H1 (cell line): ENCODE results near the gene TSPAN17. TPM values are rescaled to one million over a fixed set of nuclear protein-coding genes. Genes with fewer than 3 reads are reported as not detected.

Experiments
- CTCF ChIA-PET: fragments of 300-600 bp; sonication (Branson Sonifier 250); formaldehyde crosslinking; loops from one replicate; lab custom pipeline; 2021; ENCODE audit not compliant: partially characterized antibody; lab: Charles Lee
- POLR2A ChIA-PET: fragments of 300-600 bp; sonication (Branson Sonifier 250); formaldehyde crosslinking; loops from one replicate; lab custom pipeline; 2021; ENCODE audit warnings: inconsistent platforms; ENCODE audit not compliant: partially characterized antibody; lab: Charles Lee
- DNase-seq, 2 experiments: peaks; one replicate each; pipeline versions ENCODE4 v3.0.0 to v3.0.0-alpha.2; 2010 to 2022; ENCODE audit warnings: low spot score in 2 of 2, low read depth in 1 of 2, mixed read lengths in 1 of 2
- FAIRE-seq: peaks from 2 replicates; lab custom pipeline; 2011; peaks lifted over from hg19 to GRCh38; lab: Jason Lieb, UNC
- H2AFZ ChIP-seq: 2 replicates; pipeline ENCODE4 v1.8.1; 2012; ENCODE audit warnings: low read length, inconsistent platforms
- H2AK5ac ChIP-seq: 2 replicates; pipeline ENCODE4 v1.6.1; 2013; ENCODE audit warnings: low read depth, low read length
- H2BK120ac ChIP-seq: replicated peaks from 2 replicates; pipeline ENCODE3; 2013; ENCODE audit warnings: low read depth, low read length, inconsistent platforms
- H2BK12ac ChIP-seq: 2 replicates; pipeline ENCODE4 v1.6.1; 2013; ENCODE audit warnings: low read depth, low read length
- H2BK15ac ChIP-seq: 2 replicates; pipeline ENCODE4 v1.6.1; 2013; ENCODE audit warnings: low read length
- H2BK20ac ChIP-seq: 2 replicates; pipeline ENCODE4 v1.6.1; 2013; ENCODE audit warnings: low read length
- H2BK5ac ChIP-seq: 2 replicates; pipeline ENCODE4 v1.6.1; 2013; ENCODE audit warnings: low read depth, low read length
- H3K14ac ChIP-seq: 2 replicates; pipeline ENCODE4 v1.6.1; 2013; ENCODE audit warnings: inconsistent platforms; ENCODE audit not compliant: insufficient read length
- H3K18ac ChIP-seq: 2 replicates; pipeline ENCODE4 v1.6.1; 2013; ENCODE audit warnings: low read length; ENCODE audit errors: extremely low read depth
- H3K23ac ChIP-seq: 2 replicates; pipeline ENCODE4 v1.6.1; 2013; ENCODE audit warnings: inconsistent platforms; ENCODE audit not compliant: insufficient read length
- H3K23me2 ChIP-seq: 2 replicates; pipeline ENCODE4 v1.6.1; 2013; ENCODE audit warnings: low read depth, low read length
- H3K27ac ChIP-seq: 2 replicates; pipeline ENCODE4 v1.6.1; 2011; ENCODE audit warnings: low read depth, low read length, inconsistent platforms
- H3K27me3 ChIP-seq, 4 experiments: replicated peaks in 1 of 4; 1 replicate in 1 of 4; 2 replicates in 3 of 4; pipeline versions ENCODE4 v1.6.1 to v1.8.1; 2011 to 2013; ENCODE audit warnings: low read length in 3 of 4, mild to moderate bottlenecking in 3 of 4, inconsistent platforms in 2 of 4, mixed read lengths in 2 of 4, moderate library complexity in 1 of 4; ENCODE audit not compliant: control insufficient read depth in 3 of 4, insufficient read depth in 3 of 4; ENCODE audit errors: extremely low read depth in 1 of 4
- H3K36me3 ChIP-seq, 4 experiments: 2 replicates each; pipeline versions ENCODE4 v1.6.1 to v1.8.1; 2011 to 2013; ENCODE audit warnings: mild to moderate bottlenecking in 4 of 4, low read length in 3 of 4, moderate library complexity in 2 of 4, control low read depth in 1 of 4, inconsistent platforms in 1 of 4; ENCODE audit not compliant: insufficient read depth in 4 of 4, control insufficient read depth in 2 of 4
- H3K4ac ChIP-seq: replicated peaks from 2 replicates; pipeline ENCODE3; 2013; ENCODE audit warnings: low read length, low read depth, mixed read lengths, inconsistent platforms; ENCODE audit not compliant: insufficient read length
- H3K4me1 ChIP-seq, 4 experiments: replicated peaks in 1 of 4; 1 replicate in 1 of 4; 2 replicates in 3 of 4; pipeline versions ENCODE4 v1.6.1 to v1.8.1; 2011 to 2013; ENCODE audit warnings: low read length in 3 of 4, inconsistent platforms in 2 of 4, mixed read lengths in 1 of 4; ENCODE audit not compliant: insufficient read depth in 4 of 4, control insufficient read depth in 3 of 4
- H3K4me2 ChIP-seq, 2 experiments: 2 replicates each; pipeline versions ENCODE4 v1.6.1 to v1.8.1; 2011 to 2013; ENCODE audit warnings: low read depth in 2 of 2, low read length in 2 of 2, control low read depth in 1 of 2, inconsistent platforms in 1 of 2, mild to moderate bottlenecking in 1 of 2; ENCODE audit not compliant: insufficient read depth in 1 of 2
- H3K4me3 ChIP-seq, 4 experiments: fragments of 200-600, 300-600 bp in 1 of 4; sonication (generic), shearing (Covaris generic), sonication (Bioruptor Twin) in 1 of 4; 2 replicates each; pipeline versions ENCODE4 v1.5.1 to v1.8.1; 2011 to 2016; ENCODE audit warnings: low read length in 4 of 4, low read depth in 3 of 4, control low read depth in 2 of 4, inconsistent platforms in 2 of 4, mild to moderate bottlenecking in 2 of 4, mixed read lengths in 1 of 4, moderate library complexity in 1 of 4; ENCODE audit not compliant: insufficient read depth in 2 of 4; ENCODE audit errors: extremely low read depth in 1 of 4
- H3K56ac ChIP-seq: replicated peaks from 2 replicates; pipeline ENCODE3; 2013; ENCODE audit warnings: low read depth, mild to moderate bottlenecking, mixed read lengths, low read length, inconsistent platforms; ENCODE audit not compliant: insufficient read length
- H3K79me1 ChIP-seq: 2 replicates; pipeline ENCODE4 v1.6.1; 2013; ENCODE audit warnings: low read depth, low read length, control low read depth
- H3K79me2 ChIP-seq, 2 experiments: 2 replicates each; pipeline versions ENCODE4 v1.6.1 to v1.8.1; 2012 to 2013; ENCODE audit warnings: low read length in 2 of 2, mild to moderate bottlenecking in 2 of 2, inconsistent platforms in 1 of 2; ENCODE audit not compliant: insufficient read depth in 2 of 2, control insufficient read depth in 1 of 2
- H3K9ac ChIP-seq, 4 experiments: replicated peaks in 1 of 4; 1 replicate in 1 of 4; 2 replicates in 3 of 4; pipeline versions ENCODE4 v1.6.1 to v1.8.1; 2011 to 2013; ENCODE audit warnings: low read depth in 3 of 4, low read length in 3 of 4, control low read depth in 2 of 4, mild to moderate bottlenecking in 2 of 4, moderate library complexity in 2 of 4, inconsistent platforms in 1 of 4; ENCODE audit errors: extremely low read depth in 1 of 4
- H3K9me3 ChIP-seq, 2 experiments: 2 replicates each; pipeline versions ENCODE4 v1.6.1 to v1.8.1; 2012 to 2013; ENCODE audit warnings: mild to moderate bottlenecking in 2 of 2, moderate library complexity in 2 of 2, control low read depth in 1 of 2, inconsistent platforms in 1 of 2, low read depth in 1 of 2, low read length in 1 of 2, mixed read lengths in 1 of 2; ENCODE audit not compliant: insufficient read depth in 2 of 2
- H4K20me1 ChIP-seq, 2 experiments: replicated peaks in 1 of 2; 2 replicates each; pipeline versions ENCODE3 to v1.8.1; 2011 to 2013; ENCODE audit warnings: inconsistent platforms in 2 of 2, low read length in 2 of 2, mild to moderate bottlenecking in 1 of 2; ENCODE audit not compliant: insufficient read depth in 2 of 2, control insufficient read depth in 1 of 2
- H4K5ac ChIP-seq: 2 replicates; pipeline ENCODE4 v1.6.1; 2013; ENCODE audit warnings: low read length, low read depth, mixed read lengths, inconsistent platforms; ENCODE audit not compliant: insufficient read length
- H4K8ac ChIP-seq: 2 replicates; pipeline ENCODE4 v1.8.0; 2013; ENCODE audit warnings: mild to moderate bottlenecking, moderate library complexity, low read length, inconsistent platforms; ENCODE audit not compliant: insufficient read depth; ENCODE audit errors: extremely low read depth
- H4K91ac ChIP-seq: replicated peaks from 2 replicates; pipeline ENCODE3; 2013; ENCODE audit warnings: low read length, mixed read lengths, inconsistent platforms; ENCODE audit not compliant: insufficient read length
- MAX ChIP-seq: IDR thresholded peaks from 2 replicates; pipeline ENCODE4 v1.6.1; 2012; ENCODE audit warnings: inconsistent platforms
- NANOG ChIP-seq: IDR thresholded peaks from 2 replicates; pipeline ENCODE4 v1.6.1; 2011; ENCODE audit warnings: low read length, low read depth, mild to moderate bottlenecking, inconsistent platforms; ENCODE audit not compliant: insufficient read depth, poor library complexity, severe bottlenecking
- RBBP5 ChIP-seq: IDR thresholded peaks from 2 replicates; pipeline ENCODE4 v1.7.1; 2012; ENCODE audit warnings: low read depth, mild to moderate bottlenecking, inconsistent platforms, low read length, moderate library complexity, borderline replicate concordance
- TCF12 ChIP-seq: IDR thresholded peaks from 2 replicates; pipeline ENCODE4 v1.6.1; 2011; ENCODE audit warnings: low read depth, mild to moderate bottlenecking, low read length
- WGBS, 2 experiments: shearing (Covaris generic) in 1 of 2; methylation state at CpG; one replicate each; pipeline versions ENCODE4 v1.1.6 to v1.1.7; 2013 to 2015; ENCODE audit warnings: low lambda C conversion rate in 2 of 2, mixed read lengths in 2 of 2, inconsistent platforms in 1 of 2, low coverage in 1 of 2, missing lambda C conversion rate in 1 of 2; ENCODE audit not compliant: insufficient replicate concordance in 2 of 2, insufficient coverage in 1 of 2, insufficient read length in 1 of 2; ENCODE audit errors: extremely low coverage in 1 of 2, missing lambda C conversion rate in 1 of 2; 5-methylcytosine and 5-hydroxymethylcytosine counted together
- polyA plus RNA-seq, 7 experiments: library from polyadenylated mRNA; depleted of rRNA in 3 of 7; stranded (reverse) in 5 of 7; unstranded in 2 of 7; fragments of >200 nt in 5 of 7; fragments of 200-250 nt in 2 of 7; gene quantifications; 1 replicate in 5 of 7; 2 replicates in 1 of 7; 4 replicates in 1 of 7; pipeline versions ENCODE4 v1.2.1 to v1.2.3, GENCODE V29; 2011 to 2013; ENCODE audit warnings: missing spikeins in 2 of 7, mixed read lengths in 2 of 7
- total RNA-seq: library from RNA; stranded (reverse); fragmentation: NEBNext Ultra II Directional; extraction: Animal tissue kit (Norgen Biotek cat#: 25700); gene quantifications from 2 replicates; pipeline ENCODE4 v1.2.1, GENCODE V29; 2021
- TF ChIP-seq, protein P1 (sequence below): IDR thresholded peaks from 2 replicates; pipeline ENCODE4 v1.6.1; 2012; ENCODE audit warnings: low read length, inconsistent platforms

TSPAN17 gene
- total and polyA plus RNA-seq, 2 of the 8 experiments (the other 6 are each of a cell fraction or from before 2014, with no cell fraction given) = 41.5 to 53.7 TPM

DNA sequence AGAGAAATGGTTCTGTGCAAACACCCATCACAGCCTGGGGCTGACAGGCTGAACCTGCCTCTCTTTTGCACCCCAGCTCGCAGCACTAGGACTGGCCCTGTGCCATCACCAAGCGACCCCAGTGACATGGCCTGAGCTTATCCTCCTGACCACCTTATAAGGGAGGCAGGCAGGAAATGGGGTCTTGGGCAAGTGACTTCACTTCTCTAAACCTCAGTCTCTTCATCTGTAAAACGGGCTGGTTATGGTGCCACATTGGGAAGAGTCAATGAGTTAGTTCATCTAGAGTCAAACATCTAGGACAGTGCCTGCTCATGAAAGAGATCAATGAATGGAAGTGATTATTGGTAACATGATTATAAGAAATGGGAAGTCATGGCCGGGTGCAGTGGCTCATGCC lies 23.1 kb upstream of the TSPAN17 start:
- no peak for FAIRE-seq
- CTCF ChIA-PET = interaction anchor here (1.4 to 1.6 kb wide), 2 partner anchors 9 to 16 kb away, joined by 3 to 6 read pairs; no protein-coding TSS in a partner anchor
- Histone ChIP-seq H4K8ac (no peak overlapping the region), H3K56ac (no peak overlapping the region), H4K20me1 (peaks cover 0 to 4% of the 10 kb centered on the region in 2 experiments)
- POLR2A ChIA-PET = interaction anchor here (0.9 kb wide), 1 partner anchor 12 kb away, joined by 3 read pairs; no protein-coding TSS in a partner anchor
- TF ChIP-seq TCF12 = no peak
- TF ChIP-seq, protein P1, sequence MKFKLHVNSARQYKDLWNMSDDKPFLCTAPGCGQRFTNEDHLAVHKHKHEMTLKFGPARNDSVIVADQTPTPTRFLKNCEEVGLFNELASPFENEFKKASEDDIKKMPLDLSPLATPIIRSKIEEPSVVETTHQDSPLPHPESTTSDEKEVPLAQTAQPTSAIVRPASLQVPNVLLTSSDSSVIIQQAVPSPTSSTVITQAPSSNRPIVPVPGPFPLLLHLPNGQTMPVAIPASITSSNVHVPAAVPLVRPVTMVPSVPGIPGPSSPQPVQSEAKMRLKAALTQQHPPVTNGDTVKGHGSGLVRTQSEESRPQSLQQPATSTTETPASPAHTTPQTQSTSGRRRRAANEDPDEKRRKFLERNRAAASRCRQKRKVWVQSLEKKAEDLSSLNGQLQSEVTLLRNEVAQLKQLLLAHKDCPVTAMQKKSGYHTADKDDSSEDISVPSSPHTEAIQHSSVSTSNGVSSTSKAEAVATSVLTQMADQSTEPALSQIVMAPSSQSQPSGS = no peak
- no peak for TF ChIP-seq MAX
- TF ChIP-seq NANOG = no peak
- TF ChIP-seq RBBP5 = no peak
- TF ChIP-seq, all 59 proteins: peak for 0
- no peak overlapping the region for H2BK15ac ChIP-seq
- H4K5ac ChIP-seq = no peak overlapping the region
- H3K4me3 ChIP-seq = no peak overlapping the region
- no peak overlapping the region for H2AK5ac ChIP-seq
- H2BK12ac ChIP-seq = no peak overlapping the region
- no peak overlapping the region for H3K18ac ChIP-seq
- peaks cover 2 to 27% (median 16%) of the 10 kb centered on the region in 4 experiments for H3K4me1 ChIP-seq
- no peaks in the 10 kb centered on the region for H3K36me3 ChIP-seq
- no peaks in the 10 kb centered on the region for H3K79me1 ChIP-seq
- H3K27me3 ChIP-seq = peaks cover 9 to 39% (median 24%) of the 10 kb centered on the region in 4 experiments
- no peaks in the 10 kb centered on the region for H3K79me2 ChIP-seq
- H2BK5ac ChIP-seq = no peak overlapping the region
- no peak overlapping the region for H4K91ac ChIP-seq
- WGBS, 2 experiments = 89% methylated on average over 4 of the region's 4 CpGs; no CpG with 5 or more reads in 1 of the 2 experiments
- H3K23ac ChIP-seq = no peak overlapping the region
- H2BK120ac ChIP-seq = no peak overlapping the region
- H3K4me2 ChIP-seq = no peak overlapping the region
- H3K27ac ChIP-seq = no peak overlapping the region
- H3K14ac ChIP-seq = no peak overlapping the region
- no peak overlapping the region for H2BK20ac ChIP-seq
- H3K4ac ChIP-seq = no peak overlapping the region
- no peak overlapping the region for H3K9ac ChIP-seq
- no peak overlapping the region for H2AFZ ChIP-seq
- peaks cover 1% of the 10 kb centered on the region; the same call in 1 of the 2 replicates for H3K23me2 ChIP-seq
- peaks cover 0 to 6% of the 10 kb centered on the region in 2 experiments; a peak in 1 of 4 replicates for H3K9me3 ChIP-seq
- no peak for DNase-seq
